H1 (cell line): Measurements from ENCODE around the gene CES4A. TPM values are rescaled to one million over a fixed set of nuclear protein-coding genes. Genes with fewer than 3 reads are reported as not detected.

Source experiments
- CHD7 ChIP-seq: fragments of 300-600 bp; sonication (generic); IDR thresholded peaks from 2 replicates; pipeline ENCODE4 v1.7.1; 2012; ENCODE audit warnings: low read length, moderate library complexity, mild to moderate bottlenecking, inconsistent platforms; ENCODE audit not compliant: insufficient replicate concordance
- polyA plus RNA-seq, 7 experiments: library from polyadenylated mRNA; depleted of rRNA in 3 of 7; stranded (reverse) in 5 of 7; unstranded in 2 of 7; fragments of >200 nt in 5 of 7; fragments of 200-250 nt in 2 of 7; gene quantifications; 1 replicate in 5 of 7; 2 replicates in 1 of 7; 4 replicates in 1 of 7; pipeline versions ENCODE4 v1.2.1 to v1.2.3, GENCODE V29; 2011 to 2013; ENCODE audit warnings: missing spikeins in 2 of 7, mixed read lengths in 2 of 7
- total RNA-seq: library from RNA; stranded (reverse); fragmentation: NEBNext Ultra II Directional; extraction: Animal tissue kit (Norgen Biotek cat#: 25700); gene quantifications from 2 replicates; pipeline ENCODE4 v1.2.1, GENCODE V29; 2021

The CES4A gene
- total and polyA plus RNA-seq, 2 of the 8 experiments (the other 6 are each of a cell fraction or from before 2014, with no cell fraction given): 0.93 to 1.5 TPM

GRCh38 chr16:67014634-67015312 lies 26.4 kb downstream of the CES4A start (continued):
- TF ChIP-seq CHD7: no peak
